GM23338 (cell line): ENCODE measurements around the gene PVALEF. TPM values are rescaled to one million over a fixed set of nuclear protein-coding genes. Genes with fewer than 3 reads are reported as not detected.

Experiments
- ATAC-seq: fragments of 200-7000 bp; cut with Tn5 transposase; 3 replicates; pipeline ENCODE4 v1.9.1; 2020
- DNase-seq: peaks from one replicate; pipeline ENCODE4 v3.0.0-alpha.2; 2015; ENCODE audit warnings: low spot score
- H2AFZ ChIP-seq: fragments of 200-600 bp; sonication (generic); 2 replicates; pipeline ENCODE4 v1.8.0; 2016; ENCODE audit warnings: antibody characterized with exemption, mild to moderate bottlenecking, moderate library complexity
- H3F3A ChIP-seq: fragments of 200-600 bp; sonication (generic); replicated peaks from 2 replicates; pipeline ENCODE4 v1.8.0; 2017; ENCODE audit warnings: antibody characterized with exemption, mixed run types, low read depth
- H3K27ac ChIP-seq: fragments of 200-600 bp; sonication (generic); 2 replicates; pipeline ENCODE4 v1.6.1; 2016; ENCODE audit warnings: low read depth
- H3K27me3 ChIP-seq: fragments of 200-600 bp; sonication (generic); 2 replicates; pipeline ENCODE4 v1.8.0; 2016; ENCODE audit warnings: mild to moderate bottlenecking, mixed run types, moderate library complexity; ENCODE audit not compliant: insufficient read depth
- H3K36me3 ChIP-seq: fragments of 200-600 bp; sonication (generic); 2 replicates; pipeline ENCODE4 v1.8.0; 2016; ENCODE audit warnings: mild to moderate bottlenecking; ENCODE audit not compliant: insufficient read depth
- H3K4me1 ChIP-seq: fragments of 200-600 bp; sonication (generic); 2 replicates; pipeline ENCODE4 v1.8.0; 2016; ENCODE audit warnings: mild to moderate bottlenecking, moderate library complexity; ENCODE audit not compliant: insufficient read depth
- H3K4me2 ChIP-seq: fragments of 200-600 bp; sonication (generic); 2 replicates; pipeline ENCODE4 v1.7.1; 2017; ENCODE audit warnings: mixed run types
- H3K4me3 ChIP-seq: fragments of 200-600 bp; sonication (generic); 2 replicates; pipeline ENCODE4 v1.6.1; 2016; ENCODE audit warnings: mixed run types
- H3K79me2 ChIP-seq: fragments of 200-600 bp; sonication (generic); replicated peaks from 2 replicates; pipeline ENCODE4 v1.8.0; 2017; ENCODE audit warnings: mild to moderate bottlenecking; ENCODE audit not compliant: insufficient read depth
- H3K9me2 ChIP-seq: fragments of 200-600 bp; sonication (generic); 2 replicates; pipeline ENCODE4 v1.8.0; 2017; ENCODE audit not compliant: insufficient read depth
- H4K20me1 ChIP-seq: fragments of 200-600 bp; sonication (generic); replicated peaks from 2 replicates; pipeline ENCODE4 v1.8.0; 2017; ENCODE audit warnings: mild to moderate bottlenecking; ENCODE audit not compliant: insufficient read depth
- H3K27ac Mint-ChIP-seq: 2 replicates; pipeline ENCODE4 v1.8.0; 2020; ENCODE audit warnings: inconsistent platforms, mild to moderate bottlenecking, moderate library complexity, mixed read lengths
- H3K27me3 Mint-ChIP-seq: 3 replicates; pipeline ENCODE4 v1.8.0; 2022; ENCODE audit warnings: low read depth, mild to moderate bottlenecking, moderate library complexity, mixed read lengths, inconsistent platforms; ENCODE audit not compliant: insufficient read depth, poor library complexity
- H3K36me3 Mint-ChIP-seq: 3 replicates; pipeline ENCODE4 v1.8.0; 2021; ENCODE audit warnings: low read depth, mild to moderate bottlenecking, inconsistent platforms, moderate library complexity, mixed read lengths
- H3K4me1 Mint-ChIP-seq: 3 replicates; pipeline ENCODE4 v1.8.0; 2020; ENCODE audit warnings: mild to moderate bottlenecking, inconsistent platforms, mixed read lengths
- H3K4me3 Mint-ChIP-seq: 3 replicates; pipeline ENCODE4 v1.8.0; 2021; ENCODE audit warnings: moderate library complexity, mild to moderate bottlenecking, inconsistent platforms, mixed read lengths
- H3K9me3 Mint-ChIP-seq: 3 replicates; pipeline ENCODE4 v1.8.0; 2020; ENCODE audit warnings: moderate library complexity, mild to moderate bottlenecking, inconsistent platforms, mixed read lengths
- CREB1 ChIP-seq: fragments of 250-450 bp; sonication (Bioruptor Pico); IDR thresholded peaks from 2 replicates; pipeline ENCODE4 v1.5.0; 2020; ENCODE audit warnings: low read depth, mild to moderate bottlenecking, moderate library complexity
- CTCF ChIP-seq, 2 experiments: fragments of 200-600 bp in 1 of 2; sonication (generic) in 1 of 2; conservative IDR thresholded peaks; 2 replicates each; pipeline versions ENCODE4 v1.5.1 to v1.6.1; 2016 to 2017; ENCODE audit warnings: antibody characterized with exemption in 2 of 2, low read depth in 2 of 2, mild to moderate bottlenecking in 2 of 2, moderate library complexity in 1 of 2
- EZH2 ChIP-seq: fragments of 200-600 bp; sonication (generic); IDR thresholded peaks from one replicate; pipeline ENCODE4 v1.8.0; 2017; ENCODE audit warnings: antibody characterized with exemption, mild to moderate bottlenecking, low read depth; ENCODE audit not compliant: unreplicated experiment
- EZH2phosphoT487 ChIP-seq: fragments of 200-600 bp; sonication (generic); IDR thresholded peaks from one replicate; pipeline ENCODE4 v1.8.1; 2018; ENCODE audit warnings: antibody characterized with exemption; ENCODE audit not compliant: unreplicated experiment
- POLR2AphosphoS5 ChIP-seq: IDR thresholded peaks from 2 replicates; pipeline ENCODE4 v1.6.1; 2016; ENCODE audit warnings: antibody characterized with exemption, low read depth
- STAT1 ChIP-seq: IDR thresholded peaks from one replicate; pipeline ENCODE4 v1.6.1; 2016; ENCODE audit warnings: antibody characterized with exemption; ENCODE audit not compliant: unreplicated experiment
- ZNF114 ChIP-seq: fragments of 250-450 bp; sonication (Bioruptor Pico); IDR thresholded peaks from 2 replicates; pipeline ENCODE4 v1.5.0; 2020; ENCODE audit warnings: mild to moderate bottlenecking, moderate library complexity
- ZNF331 ChIP-seq: fragments of 250-450 bp; sonication (Bioruptor Pico); IDR thresholded peaks from 2 replicates; pipeline ENCODE4 v1.5.0; 2020; ENCODE audit warnings: low read depth, mild to moderate bottlenecking, moderate library complexity
- polyA plus RNA-seq: library from polyadenylated mRNA; unstranded; fragments of >200 nt; fragmentation: Nextera tagmentation; extraction: Ambion mirVana; gene quantifications from 2 replicates; pipeline ENCODE4 v1.2.1, GENCODE V29; 2016
- total RNA-seq: library from RNA; depleted of rRNA; stranded (reverse); fragments of >200 nt; shearing (Covaris generic); gene quantifications from 2 replicates; pipeline ENCODE4 v1.2.3, GENCODE V29; 2014
- TF ChIP-seq, protein P1 (sequence below): IDR thresholded peaks from 2 replicates; pipeline ENCODE4 v1.6.1; 2016; ENCODE audit warnings: antibody characterized with exemption
- TF ChIP-seq, protein P2 (sequence below): IDR thresholded peaks from one replicate; pipeline ENCODE4 v1.6.1; 2018; ENCODE audit warnings: antibody characterized with exemption; ENCODE audit not compliant: unreplicated experiment

The PVALEF gene
- total and polyA plus RNA-seq, 2 experiments from 2014 or later: not detected

- peaks cover 4% of the 10 kb centered on the region for H3K27me3 Mint-ChIP-seq
- peak; percentile 99 for DNase-seq
- Histone ChIP-seq H3K27ac (peak within 1 kb of the TSS; percentile 11; the same call in 1 of the 2 replicates), H3F3A (no peaks in the 10 kb centered on the region), H4K20me1 (no peaks in the 10 kb centered on the region; the same call in 1 of the 2 replicates), H3K9me2 (no peaks in the 10 kb centered on the region), H3K4me2 (peak within 1 kb of the TSS; percentile 89), H3K36me3 (no peaks in the 10 kb centered on the region), H2AFZ (peak within 1 kb of the TSS; percentile 95), H3K79me2 (peaks cover 20% of the 10 kb centered on the region; the same call in 1 of the 2 replicates), H3K27me3 (0 out of 2 replicates have a peak, but pooled peaks cover 3% of the 10 kb centered on the region), H3K4me1 (peaks cover 14% of the 10 kb centered on the region), H3K4me3 (peak within 1 kb of the TSS; percentile 93)
- H3K4me3 Mint-ChIP-seq: peak within 1 kb of the TSS; percentile 79
- no peaks in the 10 kb centered on the region; the same call in 2 of the 3 replicates for H3K9me3 Mint-ChIP-seq
- TF ChIP-seq CREB1 (CRISPR knock-in tag): peak; percentile 89
- TF ChIP-seq POLR2AphosphoS5: peak; percentile 52
- no peak for TF ChIP-seq ZNF331 (CRISPR knock-in tag)
- H3K4me1 Mint-ChIP-seq: peaks cover 15% of the 10 kb centered on the region
- peak; percentile 94 for ATAC-seq
- peak within 1 kb of the TSS; percentile 89 for H3K27ac Mint-ChIP-seq
- no peaks in the 10 kb centered on the region; the same call in 1 of the 3 replicates for H3K36me3 Mint-ChIP-seq
These were observed 57.8 kb downstream of the PVALEF start, which contains the start of gene CEP131 for GRCh38 chr17:81222906-81223761. TSS of gene CEP131 (minus strand) at chr17:81222965. CDS start at chr17:81220056, 2,909 bp downstream.

- H3K4me3 Mint-ChIP-seq: peak overlapping the region; percentile 79
- H3K9me2 ChIP-seq: no peaks in the 10 kb centered on the region
- H3K4me1 Mint-ChIP-seq: peaks cover 15% of the 10 kb centered on the region
- peak overlapping the region; percentile 95 for H2AFZ ChIP-seq
- DNase-seq (peak; percentile 60), ATAC-seq (peak; percentile 9)
- H3K4me2 ChIP-seq: peak overlapping the region; percentile 85
- H3F3A ChIP-seq: no peaks in the 10 kb centered on the region
- H4K20me1 ChIP-seq: no peaks in the 10 kb centered on the region; the same call in 1 of the 2 replicates
- peaks cover 14% of the 10 kb centered on the region for H3K4me1 ChIP-seq
- no peaks in the 10 kb centered on the region; the same call in 1 of the 3 replicates for H3K36me3 Mint-ChIP-seq
- H3K36me3 ChIP-seq: no peaks in the 10 kb centered on the region
- H3K4me3 ChIP-seq: peak overlapping the region; percentile 58
- H3K27me3 ChIP-seq: 0 out of 2 replicates have a peak, but pooled peaks cover 3% of the 10 kb centered on the region
- H3K27me3 Mint-ChIP-seq: peaks cover 4% of the 10 kb centered on the region
- H3K79me2 ChIP-seq: peaks cover 15% of the 10 kb centered on the region; the same call in 1 of the 2 replicates
- peak overlapping the region; percentile 11; the same call in 1 of the 2 replicates for H3K27ac ChIP-seq
- peak overlapping the region; percentile 89 for H3K27ac Mint-ChIP-seq
- H3K9me3 Mint-ChIP-seq: no peaks in the 10 kb centered on the region; the same call in 2 of the 3 replicates
- TF ChIP-seq ZNF331 (CRISPR knock-in tag): no peak
- no peak for TF ChIP-seq EZH2
- TF ChIP-seq EZH2phosphoT487: no peak
- TF ChIP-seq, protein P1, sequence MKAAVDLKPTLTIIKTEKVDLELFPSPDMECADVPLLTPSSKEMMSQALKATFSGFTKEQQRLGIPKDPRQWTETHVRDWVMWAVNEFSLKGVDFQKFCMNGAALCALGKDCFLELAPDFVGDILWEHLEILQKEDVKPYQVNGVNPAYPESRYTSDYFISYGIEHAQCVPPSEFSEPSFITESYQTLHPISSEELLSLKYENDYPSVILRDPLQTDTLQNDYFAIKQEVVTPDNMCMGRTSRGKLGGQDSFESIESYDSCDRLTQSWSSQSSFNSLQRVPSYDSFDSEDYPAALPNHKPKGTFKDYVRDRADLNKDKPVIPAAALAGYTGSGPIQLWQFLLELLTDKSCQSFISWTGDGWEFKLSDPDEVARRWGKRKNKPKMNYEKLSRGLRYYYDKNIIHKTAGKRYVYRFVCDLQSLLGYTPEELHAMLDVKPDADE: no peak
- no peak for TF ChIP-seq ZNF114
- TF ChIP-seq, protein P2, sequence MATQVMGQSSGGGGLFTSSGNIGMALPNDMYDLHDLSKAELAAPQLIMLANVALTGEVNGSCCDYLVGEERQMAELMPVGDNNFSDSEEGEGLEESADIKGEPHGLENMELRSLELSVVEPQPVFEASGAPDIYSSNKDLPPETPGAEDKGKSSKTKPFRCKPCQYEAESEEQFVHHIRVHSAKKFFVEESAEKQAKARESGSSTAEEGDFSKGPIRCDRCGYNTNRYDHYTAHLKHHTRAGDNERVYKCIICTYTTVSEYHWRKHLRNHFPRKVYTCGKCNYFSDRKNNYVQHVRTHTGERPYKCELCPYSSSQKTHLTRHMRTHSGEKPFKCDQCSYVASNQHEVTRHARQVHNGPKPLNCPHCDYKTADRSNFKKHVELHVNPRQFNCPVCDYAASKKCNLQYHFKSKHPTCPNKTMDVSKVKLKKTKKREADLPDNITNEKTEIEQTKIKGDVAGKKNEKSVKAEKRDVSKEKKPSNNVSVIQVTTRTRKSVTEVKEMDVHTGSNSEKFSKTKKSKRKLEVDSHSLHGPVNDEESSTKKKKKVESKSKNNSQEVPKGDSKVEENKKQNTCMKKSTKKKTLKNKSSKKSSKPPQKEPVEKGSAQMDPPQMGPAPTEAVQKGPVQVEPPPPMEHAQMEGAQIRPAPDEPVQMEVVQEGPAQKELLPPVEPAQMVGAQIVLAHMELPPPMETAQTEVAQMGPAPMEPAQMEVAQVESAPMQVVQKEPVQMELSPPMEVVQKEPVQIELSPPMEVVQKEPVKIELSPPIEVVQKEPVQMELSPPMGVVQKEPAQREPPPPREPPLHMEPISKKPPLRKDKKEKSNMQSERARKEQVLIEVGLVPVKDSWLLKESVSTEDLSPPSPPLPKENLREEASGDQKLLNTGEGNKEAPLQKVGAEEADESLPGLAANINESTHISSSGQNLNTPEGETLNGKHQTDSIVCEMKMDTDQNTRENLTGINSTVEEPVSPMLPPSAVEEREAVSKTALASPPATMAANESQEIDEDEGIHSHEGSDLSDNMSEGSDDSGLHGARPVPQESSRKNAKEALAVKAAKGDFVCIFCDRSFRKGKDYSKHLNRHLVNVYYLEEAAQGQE: no peak
- TF ChIP-seq CTCF (conservative IDR thresholded peaks at IDR 0.05; ENCODE audit: low read depth in 2 of 2): no peak
- no peak for TF ChIP-seq STAT1
These were observed 58.4 kb downstream of the PVALEF start for GRCh38 chr17:81223762-81224130.
